Esophagus muscularis mucosa (tissue), 4 donors: ENCODE measurements around the gene LVRN.

Source experiments
- EP300 ChIP-seq: sonication (generic); formaldehyde crosslinking; IDR thresholded peaks from one replicate; pipeline ENCODE4 v1.6.1; 2017; ENCODE audit warnings: antibody characterized with exemption
- POLR2A ChIP-seq: fragments of 450-650 bp; IDR thresholded peaks from one replicate; pipeline ENCODE4 v1.6.1; 2017; ENCODE audit warnings: antibody characterized with exemption, moderate library complexity, mild to moderate bottlenecking, low read depth
- POLR2AphosphoS5 ChIP-seq, 2 donors: sonication (generic); formaldehyde crosslinking; IDR thresholded peaks; one replicate each; pipeline ENCODE4 v1.6.1; 2017; ENCODE audit warnings: antibody characterized with exemption in 2 of 2
- TF ChIP-seq, protein P1 (sequence below), 3 experiments: fragments of 200-600 bp in 2 of 3; fragments of 450-650 bp in 1 of 3; sonication (generic) in 2 of 3; IDR thresholded peaks; one replicate each; pipeline ENCODE4 v1.5.1; 2017 to 2019; ENCODE audit warnings: antibody characterized with exemption in 3 of 3, mild to moderate bottlenecking in 2 of 3, moderate library complexity in 1 of 3

DNA sequence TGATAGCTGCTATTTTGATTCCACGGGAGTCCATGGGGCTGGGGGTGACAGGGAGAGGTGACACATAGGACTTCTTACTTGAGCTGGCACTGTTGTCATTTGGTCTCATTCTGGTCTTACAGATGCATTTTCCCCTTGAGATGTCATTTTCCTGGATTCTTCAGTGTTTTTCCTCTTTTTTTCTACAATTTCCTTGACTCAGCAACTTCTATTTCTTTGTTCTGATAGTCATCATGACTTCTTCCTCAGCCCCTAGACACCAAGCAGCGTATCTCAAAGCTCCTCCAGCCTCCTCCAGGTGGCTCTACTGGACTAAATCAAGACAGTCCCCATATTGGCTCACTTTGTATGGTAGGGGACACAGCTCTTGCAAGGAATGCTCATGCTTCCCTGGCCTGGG is 16.5 kb downstream of the LVRN start:
- TF ChIP-seq POLR2A = no peak
- TF ChIP-seq, protein P1, sequence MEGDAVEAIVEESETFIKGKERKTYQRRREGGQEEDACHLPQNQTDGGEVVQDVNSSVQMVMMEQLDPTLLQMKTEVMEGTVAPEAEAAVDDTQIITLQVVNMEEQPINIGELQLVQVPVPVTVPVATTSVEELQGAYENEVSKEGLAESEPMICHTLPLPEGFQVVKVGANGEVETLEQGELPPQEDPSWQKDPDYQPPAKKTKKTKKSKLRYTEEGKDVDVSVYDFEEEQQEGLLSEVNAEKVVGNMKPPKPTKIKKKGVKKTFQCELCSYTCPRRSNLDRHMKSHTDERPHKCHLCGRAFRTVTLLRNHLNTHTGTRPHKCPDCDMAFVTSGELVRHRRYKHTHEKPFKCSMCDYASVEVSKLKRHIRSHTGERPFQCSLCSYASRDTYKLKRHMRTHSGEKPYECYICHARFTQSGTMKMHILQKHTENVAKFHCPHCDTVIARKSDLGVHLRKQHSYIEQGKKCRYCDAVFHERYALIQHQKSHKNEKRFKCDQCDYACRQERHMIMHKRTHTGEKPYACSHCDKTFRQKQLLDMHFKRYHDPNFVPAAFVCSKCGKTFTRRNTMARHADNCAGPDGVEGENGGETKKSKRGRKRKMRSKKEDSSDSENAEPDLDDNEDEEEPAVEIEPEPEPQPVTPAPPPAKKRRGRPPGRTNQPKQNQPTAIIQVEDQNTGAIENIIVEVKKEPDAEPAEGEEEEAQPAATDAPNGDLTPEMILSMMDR (IDR thresholded peaks at IDR 0.05) = no peak
- no peak for TF ChIP-seq EP300
- no peak for TF ChIP-seq POLR2AphosphoS5 (IDR thresholded peaks at IDR 0.05)
